ENCODE measurements around the gene TMCO2. TPM values are rescaled to one million over a fixed set of nuclear protein-coding genes. Genes with fewer than 3 reads are reported as not detected.
A peak's percentile ranks its signal among the peaks of the same experiment; 100 is the strongest.

The TMCO2 gene
- total RNA-seq, 3 donors from 2014 or later, result not detected

DNA sequence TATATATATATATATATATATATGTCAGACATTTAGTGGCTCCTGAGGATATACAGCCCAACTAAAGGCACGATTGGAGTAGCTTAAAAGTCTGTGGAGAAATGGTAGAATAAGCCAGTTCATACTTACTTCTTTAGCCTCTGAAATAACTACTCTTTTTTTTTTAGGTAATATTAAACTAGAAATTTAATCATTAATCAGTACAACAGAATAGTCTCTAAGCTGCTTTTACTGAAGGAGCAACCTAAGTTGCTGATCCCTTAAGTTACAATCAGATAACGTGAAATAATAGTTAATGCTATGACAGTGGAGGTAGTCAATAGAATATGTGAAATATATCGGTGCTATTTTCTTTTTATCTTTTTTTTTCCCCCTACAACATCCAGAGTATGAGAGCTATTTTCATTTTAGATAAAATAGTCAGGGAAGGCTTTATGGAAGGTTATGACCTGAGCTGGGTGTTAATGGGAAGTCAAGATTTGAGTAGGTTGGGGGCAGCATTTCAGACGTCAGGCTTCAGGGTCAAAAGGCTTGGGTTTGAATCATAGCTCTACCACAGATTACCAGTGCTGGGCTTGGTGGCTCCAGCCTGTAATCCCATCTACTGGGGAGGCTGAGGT is 25.9 kb downstream of the TMCO2 start:
- DNase-seq, result no peak
- ATAC-seq, result no peak
- H3K9me3 ChIP-seq, result no peaks in the 10 kb centered on the region
- no peak for TF ChIP-seq CTCF (IDR thresholded peaks at IDR 0.05)
- no peaks in the 10 kb centered on the region for H3K4me1 ChIP-seq (ENCODE audit: low read depth)
- intact Hi-C loops (cut with DNase I, micrococcal nuclease), result no loop called here
- peaks cover 9% of the 10 kb centered on the region for H3K36me3 ChIP-seq (ENCODE audit: low read depth)
- H3K4me3 ChIP-seq, result no peak overlapping the region

- TF ChIP-seq CTCF (IDR thresholded peaks at IDR 0.05), result no peak
- no peaks in the 10 kb centered on the region for H3K9me3 ChIP-seq
- H3K4me1 ChIP-seq (ENCODE audit: low read depth), result no peaks in the 10 kb centered on the region
- peaks cover 13% of the 10 kb centered on the region for H3K36me3 ChIP-seq (ENCODE audit: low read depth)
- DNase-seq (no peak), ATAC-seq (no peak)
- intact Hi-C loops (cut with DNase I, micrococcal nuclease), result no loop called here
- no peak overlapping the region for H3K4me3 ChIP-seq
Measured at GRCh38 chr1:40274331-40274730, 26.6 kb downstream of the TMCO2 start.

GRCh38 chr1:40276122-40276521 is 28.4 kb downstream of the TMCO2 start:
- Histone ChIP-seq H3K4me1 (ENCODE audit: low read depth) (no peaks in the 10 kb centered on the region), H3K4me3 (no peak overlapping the region), H3K9me3 (no peaks in the 10 kb centered on the region), H3K36me3 (ENCODE audit: low read depth) (peaks cover 4% of the 10 kb centered on the region)
- intact Hi-C loops (cut with DNase I, micrococcal nuclease), result no loop called here
- DNase-seq (no peak), ATAC-seq (no peak)
- no peak for TF ChIP-seq CTCF (IDR thresholded peaks at IDR 0.05)

DNA sequence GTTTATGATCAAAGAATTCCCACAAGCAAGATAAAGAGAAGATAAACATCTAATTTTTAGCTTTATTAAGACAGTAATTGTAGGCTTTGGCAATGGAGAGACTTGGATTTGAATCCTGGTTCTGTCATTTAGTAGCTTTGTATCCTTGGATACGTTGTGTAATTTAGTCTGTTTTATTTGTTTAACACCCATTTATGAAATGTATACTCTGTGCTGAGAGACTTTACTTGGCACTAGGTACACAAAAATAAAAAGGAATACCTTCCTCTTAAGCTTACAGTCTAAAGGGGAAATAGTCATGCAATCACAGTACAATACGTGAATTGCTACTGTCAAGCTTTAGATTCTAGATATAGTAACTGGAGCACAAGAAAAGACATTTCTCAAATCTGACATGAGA is 34.1 kb downstream of the TMCO2 start:
- DNase-seq (no peak), ATAC-seq (peak; percentile 96)
- Histone ChIP-seq H3K36me3 (ENCODE audit: low read depth) (peaks cover 8% of the 10 kb centered on the region), H3K9me3 (no peaks in the 10 kb centered on the region), H3K4me3 (no peak overlapping the region), H3K4me1 (ENCODE audit: low read depth) (no peaks in the 10 kb centered on the region)
- intact Hi-C loops (cut with DNase I, micrococcal nuclease), result no loop called here
- no peak for TF ChIP-seq CTCF (IDR thresholded peaks at IDR 0.05)

DNA sequence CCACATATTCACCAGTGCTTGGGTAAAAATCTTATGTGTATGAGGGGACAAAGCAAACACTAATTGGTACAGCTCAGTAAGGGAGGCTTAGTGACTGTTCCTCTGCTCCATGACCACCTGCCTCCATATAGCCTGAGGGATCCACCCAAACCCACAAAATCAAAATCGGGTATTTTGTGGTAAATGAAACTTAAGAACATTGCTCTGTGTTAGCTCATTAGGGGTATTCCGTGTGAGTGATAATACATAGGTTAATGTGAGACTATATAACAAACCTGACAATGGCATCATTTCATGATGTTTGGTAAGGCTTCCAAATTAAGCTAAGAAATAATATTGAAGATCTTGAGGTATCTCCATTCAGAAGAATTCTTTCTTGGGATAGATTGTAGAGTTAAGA is 43.6 kb downstream of the TMCO2 start:
- no peaks in the 10 kb centered on the region for H3K36me3 ChIP-seq (ENCODE audit: low read depth)
- intact Hi-C loops (cut with DNase I, micrococcal nuclease), result no loop called here
- no peak for TF ChIP-seq CTCF (IDR thresholded peaks at IDR 0.05)
- no peaks in the 10 kb centered on the region for H3K4me1 ChIP-seq (ENCODE audit: low read depth)
- ATAC-seq, result no peak
- H3K9me3 ChIP-seq, result no peaks in the 10 kb centered on the region
- no peak for DNase-seq
- H3K4me3 ChIP-seq, result no peak overlapping the region

Measured in mucosa of descending colon (tissue), 3 donors.